HepG2 (cell line): ENCODE measurements around the gene ACOT13. TPM values are rescaled to one million over a fixed set of nuclear protein-coding genes. Genes with fewer than 3 reads are reported as not detected.

Experiments
- AHDC1 ChIP-seq: sonication (generic); formaldehyde crosslinking; IDR thresholded peaks from 2 replicates; pipeline ENCODE4 v1.5.1; 2020; ENCODE audit warnings: mild to moderate bottlenecking, missing genetic modification reagents, borderline replicate concordance
- HNF4A ChIP-seq: sonication (generic); formaldehyde crosslinking; IDR thresholded peaks from 2 replicates; pipeline ENCODE4 v1.4.0; 2020; ENCODE audit warnings: missing genetic modification reagents
- NCOR1 ChIP-seq: fragments of 200-600 bp; sonication (generic); IDR thresholded peaks from 2 replicates; pipeline ENCODE4 v1.7.0; 2017; ENCODE audit warnings: antibody characterized with exemption, low read length, borderline replicate concordance
- PRPF4 ChIP-seq: fragments of 200-400 bp; formaldehyde crosslinking; IDR thresholded peaks from 2 replicates; pipeline ENCODE4 v1.6.1; 2016; ENCODE audit warnings: low read length, low read depth; ENCODE audit not compliant: poor library complexity, severe bottlenecking
- TMF1 ChIP-seq: sonication (generic); formaldehyde crosslinking; IDR thresholded peaks from 2 replicates; pipeline ENCODE4 v1.8.1; 2022; ENCODE audit warnings: low read depth, missing genetic modification reagents
- polyA plus RNA-seq, 8 experiments: library from polyadenylated mRNA; depleted of rRNA in 3 of 8; stranded (reverse) in 7 of 8; unstranded in 1 of 8; fragments of >200 nt; fragmentation: Illumina TruSeq in 4 of 8; extraction: Trizol in 4 of 8; gene quantifications; 2 replicates each; pipeline versions ENCODE4 v1.2.1 to v1.2.3, GENCODE V29; 2011 to 2016; ENCODE audit warnings: low read depth in 4 of 8, missing spikeins in 1 of 8, mixed read lengths in 1 of 8; ENCODE audit not compliant: insufficient read depth in 1 of 8
- total RNA-seq, 5 experiments: library from RNA; depleted of rRNA; stranded (reverse); fragments of >200 nt; fragmentation: Illumina TruSeq; extraction: Trizol; gene quantifications; 2 replicates each; pipeline ENCODE4 v1.2.3, GENCODE V29; 2016; ENCODE audit warnings: low read depth in 1 of 5
- TF ChIP-seq, protein P1 (sequence below): sonication (generic); formaldehyde crosslinking; IDR thresholded peaks from 2 replicates; pipeline ENCODE4 v1.5.0; 2020; ENCODE audit warnings: mild to moderate bottlenecking, missing genetic modification reagents, borderline replicate concordance

The ACOT13 gene
- total and polyA plus RNA-seq, 2 of the 13 experiments (the other 11 are each of a cell fraction or from before 2014, with no cell fraction given) = 31.5 to 45.1 TPM

- TF ChIP-seq AHDC1 (CRISPR knock-in tag) (0 out of 2 replicates have a peak, but pooled peaks have one; percentile 0), TMF1 (CRISPR knock-in tag) (no peak), NCOR1 (peak; percentile 48; the same call in 1 of the 2 replicates), PRPF4 (no peak), HNF4A (peak; percentile 58)
- TF ChIP-seq, protein P1, sequence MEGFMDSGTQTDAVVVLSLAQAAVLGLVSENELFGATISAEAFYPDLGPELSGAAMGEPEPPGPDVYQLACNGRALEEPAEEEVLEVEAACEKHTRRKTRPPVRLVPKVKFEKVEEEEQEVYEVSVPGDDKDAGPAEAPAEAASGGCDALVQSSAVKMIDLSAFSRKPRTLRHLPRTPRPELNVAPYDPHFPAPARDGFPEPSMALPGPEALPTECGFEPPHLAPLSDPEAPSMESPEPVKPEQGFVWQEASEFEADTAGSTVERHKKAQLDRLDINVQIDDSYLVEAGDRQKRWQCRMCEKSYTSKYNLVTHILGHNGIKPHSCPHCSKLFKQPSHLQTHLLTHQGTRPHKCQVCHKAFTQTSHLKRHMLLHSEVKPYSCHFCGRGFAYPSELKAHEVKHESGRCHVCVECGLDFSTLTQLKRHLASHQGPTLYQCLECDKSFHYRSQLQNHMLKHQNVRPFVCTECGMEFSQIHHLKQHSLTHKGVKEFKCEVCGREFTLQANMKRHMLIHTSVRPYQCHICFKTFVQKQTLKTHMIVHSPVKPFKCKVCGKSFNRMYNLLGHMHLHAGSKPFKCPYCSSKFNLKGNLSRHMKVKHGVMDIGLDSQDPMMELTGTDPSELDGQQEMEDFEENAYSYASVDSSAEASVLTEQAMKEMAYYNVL (CRISPR knock-in tag) = no peak
Measured at GRCh38 chr6:24663189-24663588, 3.7 kb upstream of the ACOT13 start (continued).
